HEK293T (cell line): Measurements from ENCODE around the gene TBC1D16.
A peak's percentile ranks its signal among the peaks of the same experiment; 100 is the strongest.
"Not testable (repeated sequence)": the region's sequence is repeated elsewhere in the genome, so short reads cannot be mapped to it uniquely, and the experiment has no call there.

Experiments used
- CTCF ChIA-PET: fragments of 350-600 bp; formaldehyde crosslinking; extraction: SDS; loops from one replicate; lab custom pipeline; 2021; ENCODE audit warnings: antibody characterized with exemption, inconsistent platforms; lab: Yijun Ruan, JAX
- POLR2A ChIA-PET: fragments of 350-600 bp; formaldehyde crosslinking; extraction: SDS; loops from one replicate; lab custom pipeline; 2020; ENCODE audit warnings: antibody characterized with exemption, inconsistent platforms; lab: Yijun Ruan, JAX
- DNase-seq: peaks from one replicate; pipeline ENCODE4 v3.0.0; 2012; ENCODE audit warnings: mixed read lengths; ENCODE audit errors: extremely low spot score
- ARNT ChIP-seq: fragments of 450-650 bp; IDR thresholded peaks from 2 replicates; pipeline ENCODE4 v1.6.1; 2017; ENCODE audit warnings: mild to moderate bottlenecking
- BHLHE40 ChIP-seq: fragments of 450-650 bp; IDR thresholded peaks from 2 replicates; pipeline ENCODE4 v1.6.1; 2016; ENCODE audit warnings: mild to moderate bottlenecking, moderate library complexity, borderline replicate concordance
- CTBP1 ChIP-seq: fragments of 450-650 bp; IDR thresholded peaks from 2 replicates; pipeline ENCODE4 v1.6.1; 2016; ENCODE audit warnings: borderline replicate concordance
- ELF4 ChIP-seq: fragments of 450-650 bp; IDR thresholded peaks from 2 replicates; pipeline ENCODE4 v1.6.1; 2017; ENCODE audit warnings: antibody characterized with exemption
- FOXA1 ChIP-seq: fragments of 450-650 bp; IDR thresholded peaks from 2 replicates; pipeline ENCODE4 v1.6.1; 2016; ENCODE audit warnings: mild to moderate bottlenecking
- FOXK2 ChIP-seq: fragments of 450-650 bp; IDR thresholded peaks from 2 replicates; pipeline ENCODE4 v1.6.1; 2016; ENCODE audit warnings: mild to moderate bottlenecking
- FOXM1 ChIP-seq: fragments of 450-650 bp; IDR thresholded peaks from 2 replicates; pipeline ENCODE4 v1.6.1; 2017; ENCODE audit warnings: mild to moderate bottlenecking, borderline replicate concordance
- HDGF ChIP-seq: fragments of 450-650 bp; IDR thresholded peaks from 2 replicates; pipeline ENCODE4 v1.6.1; 2017; ENCODE audit warnings: antibody characterized with exemption, borderline replicate concordance
- L3MBTL2 ChIP-seq: fragments of 450-650 bp; conservative IDR thresholded peaks from 2 replicates; pipeline ENCODE4 v1.6.1; 2016; ENCODE audit warnings: mild to moderate bottlenecking
- LEF1 ChIP-seq: fragments of 450-650 bp; IDR thresholded peaks from 2 replicates; pipeline ENCODE4 v1.6.1; 2017; ENCODE audit warnings: mild to moderate bottlenecking, borderline replicate concordance
- NFRKB ChIP-seq: fragments of 450-650 bp; IDR thresholded peaks from 2 replicates; pipeline ENCODE4 v1.6.1; 2016; ENCODE audit warnings: mild to moderate bottlenecking, moderate library complexity
- SP1 ChIP-seq: fragments of 450-650 bp; IDR thresholded peaks from 2 replicates; pipeline ENCODE4 v1.6.1; 2017
- SUZ12 ChIP-seq: fragments of 450-650 bp; IDR thresholded peaks from 2 replicates; pipeline ENCODE4 v1.6.1; 2016; ENCODE audit warnings: mild to moderate bottlenecking
- TARDBP ChIP-seq: fragments of 450-650 bp; IDR thresholded peaks from 2 replicates; pipeline ENCODE4 v1.6.1; 2016
- ZNF384 ChIP-seq: fragments of 450-650 bp; IDR thresholded peaks from 2 replicates; pipeline ENCODE4 v1.6.1; 2016
- TF ChIP-seq, protein P1 (sequence below): fragments of 450-650 bp; IDR thresholded peaks from 2 replicates; pipeline ENCODE4 v1.6.1; 2016

Gene TBC1D16

GRCh38 chr17:79970576-79971068 lies 65.0 kb downstream of the TBC1D16 start:
- CTCF ChIA-PET: interaction anchor here (0.6 to 2.8 kb wide), 17 partner anchors 8 to 799 kb away, joined by 3 to 14 read pairs (median 4); no protein-coding TSS in a partner anchor
- DNase-seq: peak; percentile 73
- TF ChIP-seq SP1 (no peak), ARNT (no peak), TARDBP (no peak), NFRKB (no peak), BHLHE40 (no peak)
- TF ChIP-seq, protein P1, sequence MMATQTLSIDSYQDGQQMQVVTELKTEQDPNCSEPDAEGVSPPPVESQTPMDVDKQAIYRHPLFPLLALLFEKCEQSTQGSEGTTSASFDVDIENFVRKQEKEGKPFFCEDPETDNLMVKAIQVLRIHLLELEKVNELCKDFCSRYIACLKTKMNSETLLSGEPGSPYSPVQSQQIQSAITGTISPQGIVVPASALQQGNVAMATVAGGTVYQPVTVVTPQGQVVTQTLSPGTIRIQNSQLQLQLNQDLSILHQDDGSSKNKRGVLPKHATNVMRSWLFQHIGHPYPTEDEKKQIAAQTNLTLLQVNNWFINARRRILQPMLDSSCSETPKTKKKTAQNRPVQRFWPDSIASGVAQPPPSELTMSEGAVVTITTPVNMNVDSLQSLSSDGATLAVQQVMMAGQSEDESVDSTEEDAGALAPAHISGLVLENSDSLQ: no peak
- POLR2A ChIA-PET: interaction anchor here (1.0 to 1.2 kb wide), 2 partner anchors 23 to 131 kb away, joined by 3 read pairs; partner anchors contain the start of gene CBX4

DNA sequence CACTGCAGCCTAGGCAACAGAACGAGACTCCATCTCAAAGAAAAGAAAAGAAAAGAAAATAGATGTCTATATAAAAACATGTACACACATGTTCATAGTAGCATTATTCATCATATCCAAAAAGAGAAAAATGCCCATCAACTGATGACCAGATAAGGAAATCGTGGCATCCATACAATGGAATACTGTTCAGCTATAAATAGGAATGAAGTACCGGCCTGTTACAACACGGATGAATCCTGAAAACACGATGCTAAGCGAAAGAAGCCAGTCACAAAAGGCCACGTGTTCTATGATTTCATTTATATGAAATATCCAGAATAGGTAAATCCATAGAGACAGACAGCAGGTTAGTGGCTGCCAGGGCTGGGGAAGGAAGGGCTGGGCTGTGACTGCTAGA lies 65.8 kb downstream of the TBC1D16 start:
- POLR2A ChIA-PET: interaction anchor here (1.0 to 1.2 kb wide), 2 partner anchors 24 to 130 kb away, joined by 3 read pairs; partner anchors contain the start of gene CBX4
- DNase-seq: no peak
- CTCF ChIA-PET: interaction anchor here (0.6 to 2.8 kb wide), 17 partner anchors 9 to 798 kb away, joined by 3 to 14 read pairs (median 4); no protein-coding TSS in a partner anchor
- TF ChIP-seq, protein P1: no peak
- TF ChIP-seq NFRKB: no peak
- no peak for TF ChIP-seq ZNF384
- TF ChIP-seq ARNT: no peak
- TF ChIP-seq FOXA1: no peak
- no peak for TF ChIP-seq HDGF
- no peak for TF ChIP-seq SP1
- TF ChIP-seq LEF1: no peak
- TF ChIP-seq SUZ12: no peak
- TF ChIP-seq FOXK2: no peak
- TF ChIP-seq L3MBTL2: no peak
- no peak for TF ChIP-seq TARDBP
- TF ChIP-seq FOXM1: no peak
- TF ChIP-seq CTBP1: no peak

GRCh38 chr17:79968116-79968515 lies 67.6 kb downstream of the TBC1D16 start:
- CTCF ChIA-PET: interaction anchor here (1.0 kb wide), 1 partner anchor 227 kb away, joined by 3 read pairs; no protein-coding TSS in a partner anchor
- DNase-seq: no peak
- POLR2A ChIA-PET: no interaction called here
- TF ChIP-seq CTBP1 (no peak), FOXK2 (no peak), FOXA1 (no peak), L3MBTL2 (no peak), BHLHE40 (no peak), ELF4 (no peak), SUZ12 (no peak), ZNF384 (no peak), FOXM1 (no peak), NFRKB (no peak), HDGF (no peak)
- TF ChIP-seq, protein P1: no peak

DNA sequence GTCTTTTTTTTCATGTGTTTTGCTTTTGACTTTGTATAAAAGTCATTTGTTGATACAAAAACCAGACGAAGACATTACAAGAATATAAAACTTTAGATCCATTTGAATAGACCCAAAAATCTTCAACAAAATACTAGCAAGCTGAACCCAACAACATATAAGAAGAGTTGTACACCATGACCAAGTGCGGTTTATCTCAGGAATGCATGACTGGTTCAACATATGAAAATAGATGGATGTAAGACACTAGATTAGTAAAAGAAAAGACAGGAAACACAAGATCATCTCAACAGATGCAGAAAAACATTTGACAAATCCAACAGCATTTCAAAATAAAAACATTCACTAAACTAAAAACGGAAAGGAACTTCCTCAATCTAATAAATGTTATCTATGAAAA lies 69.0 kb downstream of the TBC1D16 start:
- DNase-seq: no peak
- POLR2A ChIA-PET: no interaction called here
- CTCF ChIA-PET: no interaction called here
- TF ChIP-seq SP1 (no peak), CTBP1 (no peak), ZNF384 (no peak), NFRKB (no peak), SUZ12 (no peak), BHLHE40 (no peak), ELF4 (no peak), FOXA1 (no peak), LEF1 (no peak), FOXK2 (no peak), L3MBTL2 (no peak)
- TF ChIP-seq, protein P1: no peak

DNA sequence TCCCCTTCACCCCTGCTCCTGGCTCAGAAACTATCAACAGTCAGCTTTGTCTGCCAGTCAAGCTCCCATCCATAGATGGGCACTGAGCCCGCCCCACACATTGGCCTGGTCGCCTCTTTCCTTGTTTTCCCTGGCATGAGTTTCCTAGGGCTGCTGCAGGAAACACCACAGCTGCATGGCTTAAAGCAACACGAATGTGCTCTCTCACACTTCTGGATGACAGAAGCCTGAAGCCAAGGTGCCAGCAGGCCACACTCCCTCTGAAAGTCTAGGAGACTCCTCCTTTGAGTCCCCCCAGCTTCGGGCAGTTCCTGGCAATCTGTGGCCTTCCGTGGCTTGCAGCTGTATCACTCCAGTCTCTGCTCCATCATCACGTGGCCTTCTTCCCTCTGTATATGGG lies 69.9 kb downstream of the TBC1D16 start:
- POLR2A ChIA-PET: no interaction called here
- CTCF ChIA-PET: interaction anchor here (1.6 kb wide), 1 partner anchor 9 kb away, joined by 7 read pairs; no protein-coding TSS in a partner anchor
- no peak for TF ChIP-seq LEF1
- no peak for TF ChIP-seq ELF4
- TF ChIP-seq FOXM1: no peak
- DNase-seq: no peak

- POLR2A ChIA-PET, CTCF ChIA-PET, DNase-seq: not testable (repeated sequence)
Observed at GRCh38 chr17:79962467-79962866, 73.2 kb downstream of the TBC1D16 start.

- DNase-seq, CTCF ChIA-PET: not testable (repeated sequence)
- POLR2A ChIA-PET: interaction anchor here (1.0 kb wide), 1 partner anchor 14 kb away, joined by 3 read pairs; no protein-coding TSS in a partner anchor
Observed at GRCh38 chr17:79961567-79961966, 74.1 kb downstream of the TBC1D16 start.
